ENCODE data around the gene HACD2.
"Not testable (repeated sequence)": the region's sequence is repeated elsewhere in the genome, so short reads cannot be mapped to it uniquely, and the experiment has no call there.

DNA sequence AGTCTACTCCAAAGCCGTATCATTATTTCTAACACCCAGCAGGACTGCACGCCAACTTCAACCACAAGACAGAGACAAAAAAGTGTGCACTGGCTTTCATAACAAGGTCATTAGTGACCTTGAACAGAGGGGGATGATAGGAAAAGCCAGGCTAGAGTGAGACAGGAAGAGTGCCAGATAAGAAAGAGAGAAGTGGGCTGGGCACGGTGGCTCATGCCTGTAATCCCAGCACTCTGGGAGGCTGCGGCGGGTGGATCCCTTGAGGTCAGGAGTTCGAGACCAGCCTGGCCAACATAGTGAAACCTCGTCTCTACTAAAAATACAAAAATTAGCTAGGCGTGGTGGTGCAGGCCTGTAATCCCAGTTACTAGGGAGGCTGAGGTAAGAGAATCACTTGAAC lies 97.8 kb downstream of the HACD2 start:
- TF ChIP-seq, protein P1, sequence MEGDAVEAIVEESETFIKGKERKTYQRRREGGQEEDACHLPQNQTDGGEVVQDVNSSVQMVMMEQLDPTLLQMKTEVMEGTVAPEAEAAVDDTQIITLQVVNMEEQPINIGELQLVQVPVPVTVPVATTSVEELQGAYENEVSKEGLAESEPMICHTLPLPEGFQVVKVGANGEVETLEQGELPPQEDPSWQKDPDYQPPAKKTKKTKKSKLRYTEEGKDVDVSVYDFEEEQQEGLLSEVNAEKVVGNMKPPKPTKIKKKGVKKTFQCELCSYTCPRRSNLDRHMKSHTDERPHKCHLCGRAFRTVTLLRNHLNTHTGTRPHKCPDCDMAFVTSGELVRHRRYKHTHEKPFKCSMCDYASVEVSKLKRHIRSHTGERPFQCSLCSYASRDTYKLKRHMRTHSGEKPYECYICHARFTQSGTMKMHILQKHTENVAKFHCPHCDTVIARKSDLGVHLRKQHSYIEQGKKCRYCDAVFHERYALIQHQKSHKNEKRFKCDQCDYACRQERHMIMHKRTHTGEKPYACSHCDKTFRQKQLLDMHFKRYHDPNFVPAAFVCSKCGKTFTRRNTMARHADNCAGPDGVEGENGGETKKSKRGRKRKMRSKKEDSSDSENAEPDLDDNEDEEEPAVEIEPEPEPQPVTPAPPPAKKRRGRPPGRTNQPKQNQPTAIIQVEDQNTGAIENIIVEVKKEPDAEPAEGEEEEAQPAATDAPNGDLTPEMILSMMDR (IDR thresholded peaks at IDR 0.05; ENCODE audit: insufficient read depth, low read depth, low read length): not testable (repeated sequence)
- not testable (repeated sequence) for TF ChIP-seq EZH2 (IDR thresholded peaks at IDR 0.05; ENCODE audit: insufficient read depth, low read length)
